ENCODE measurements around the gene IL4R.

GRCh38 chr16:27389272-27389961, 75.6 kb downstream of the IL4R start:
- TF ChIP-seq EP300 (conservative IDR thresholded peaks at IDR 0.05; ENCODE audit: poor library complexity, severe bottlenecking) (no peak), EZH2 (IDR thresholded peaks at IDR 0.05; ENCODE audit: borderline replicate concordance, insufficient read depth, low read length, poor library complexity, severe bottlenecking) (no peak), CTCF (IDR thresholded peaks at IDR 0.05; ENCODE audit: poor library complexity, severe bottlenecking) (no peak), MXI1 (conservative IDR thresholded peaks at IDR 0.05; ENCODE audit: poor library complexity, severe bottlenecking) (no peak)
